ENCODE measurements around the gene PAQR7.

DNA sequence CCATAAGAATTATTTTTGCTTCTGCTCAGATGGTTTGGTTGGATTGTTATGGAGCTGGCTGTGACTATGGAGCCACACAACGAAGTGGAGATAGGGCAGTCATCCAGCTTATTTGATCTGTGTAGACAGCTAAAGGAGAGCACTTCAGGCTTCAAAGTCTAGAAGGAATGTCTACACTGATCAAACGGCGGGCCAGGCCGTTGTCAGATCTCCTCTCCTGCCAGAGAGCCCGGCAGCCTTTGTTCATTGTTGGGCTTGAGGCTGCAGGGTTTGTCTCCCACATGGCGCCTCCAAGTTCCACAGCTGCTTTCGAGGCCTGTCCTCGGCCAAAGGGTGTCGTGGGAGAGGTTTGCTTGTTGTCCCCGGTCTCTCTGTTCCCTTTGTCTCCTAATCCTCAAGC, 33.5 kb upstream of the PAQR7 start:
- TF ChIP-seq, protein P1, sequence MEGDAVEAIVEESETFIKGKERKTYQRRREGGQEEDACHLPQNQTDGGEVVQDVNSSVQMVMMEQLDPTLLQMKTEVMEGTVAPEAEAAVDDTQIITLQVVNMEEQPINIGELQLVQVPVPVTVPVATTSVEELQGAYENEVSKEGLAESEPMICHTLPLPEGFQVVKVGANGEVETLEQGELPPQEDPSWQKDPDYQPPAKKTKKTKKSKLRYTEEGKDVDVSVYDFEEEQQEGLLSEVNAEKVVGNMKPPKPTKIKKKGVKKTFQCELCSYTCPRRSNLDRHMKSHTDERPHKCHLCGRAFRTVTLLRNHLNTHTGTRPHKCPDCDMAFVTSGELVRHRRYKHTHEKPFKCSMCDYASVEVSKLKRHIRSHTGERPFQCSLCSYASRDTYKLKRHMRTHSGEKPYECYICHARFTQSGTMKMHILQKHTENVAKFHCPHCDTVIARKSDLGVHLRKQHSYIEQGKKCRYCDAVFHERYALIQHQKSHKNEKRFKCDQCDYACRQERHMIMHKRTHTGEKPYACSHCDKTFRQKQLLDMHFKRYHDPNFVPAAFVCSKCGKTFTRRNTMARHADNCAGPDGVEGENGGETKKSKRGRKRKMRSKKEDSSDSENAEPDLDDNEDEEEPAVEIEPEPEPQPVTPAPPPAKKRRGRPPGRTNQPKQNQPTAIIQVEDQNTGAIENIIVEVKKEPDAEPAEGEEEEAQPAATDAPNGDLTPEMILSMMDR (IDR thresholded peaks at IDR 0.05; ENCODE audit: insufficient read depth, low read length, poor library complexity, severe bottlenecking) = no peak
- no peak for TF ChIP-seq EZH2phosphoT487 (conservative IDR thresholded peaks at IDR 0.05; ENCODE audit: low read length)
